ENCODE measurements around the gene DGKG.

Gene DGKG

DNA sequence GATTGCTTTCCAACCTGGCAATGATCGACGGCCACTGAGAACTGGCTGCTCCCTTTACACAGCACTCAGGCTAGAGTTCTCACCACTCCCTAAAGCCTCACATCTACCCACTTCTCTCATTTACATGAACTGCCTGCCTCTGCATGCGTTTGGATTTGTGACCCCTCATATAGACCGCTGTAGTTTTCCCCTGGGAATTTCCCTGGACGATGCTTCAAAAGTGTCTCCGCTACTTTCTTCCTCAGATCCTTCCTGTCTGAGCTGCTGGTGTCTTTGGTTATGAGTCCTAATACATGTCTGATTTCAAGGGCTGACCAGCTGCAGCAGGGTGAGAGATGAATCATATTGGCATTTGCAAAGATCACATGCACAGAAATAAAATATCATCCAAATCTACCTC is 136.4 kb downstream of the DGKG start:
- Histone ChIP-seq H2AFZ (ENCODE audit: low read depth, low read length) (no peak overlapping the region), H3K4me1 (ENCODE audit: insufficient read depth, low read length) (no peaks in the 10 kb centered on the region), H3K4me3 (ENCODE audit: low read length) (no peak overlapping the region), H3K9me3 (ENCODE audit: low read length) (no peaks in the 10 kb centered on the region), H3K36me3 (ENCODE audit: insufficient read depth, low read length) (no peaks in the 10 kb centered on the region), H3K27me3 (ENCODE audit: insufficient read depth, low read length) (peaks cover 5% of the 10 kb centered on the region)

DNA sequence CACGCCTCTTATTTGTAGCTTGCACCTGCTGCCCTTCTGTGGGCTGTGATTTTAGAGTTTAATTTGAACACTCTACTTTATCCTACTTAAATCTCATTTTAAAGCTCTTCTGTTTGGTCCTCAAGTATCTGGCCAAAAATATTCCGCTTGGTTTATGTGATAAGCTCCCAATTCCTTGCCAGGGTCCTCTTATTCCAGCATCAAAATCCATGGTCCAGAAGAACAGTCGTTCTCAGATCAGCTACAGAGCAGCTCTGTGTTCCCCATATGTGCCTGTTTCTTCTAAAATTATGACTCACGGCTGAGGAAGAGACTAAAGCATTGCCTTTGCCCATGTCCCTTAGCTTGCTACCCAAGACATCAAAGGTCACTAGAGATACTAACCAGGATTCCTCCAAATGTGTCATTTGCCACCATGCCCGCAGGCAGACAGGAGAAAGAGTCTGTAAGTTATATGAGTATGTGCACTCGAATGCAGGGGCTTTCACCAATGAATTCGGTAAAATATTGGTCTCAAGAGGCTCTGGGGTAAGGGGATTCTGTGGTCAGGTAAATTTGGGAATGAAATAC is 137.9 kb downstream of the DGKG start:
- Histone ChIP-seq H3K27me3 (ENCODE audit: insufficient read depth, low read length) (peaks cover 5% of the 10 kb centered on the region), H3K4me1 (ENCODE audit: insufficient read depth, low read length) (no peaks in the 10 kb centered on the region), H3K9me3 (ENCODE audit: low read length) (no peaks in the 10 kb centered on the region), H3K36me3 (ENCODE audit: insufficient read depth, low read length) (no peaks in the 10 kb centered on the region), H3K4me3 (ENCODE audit: low read length) (no peak overlapping the region), H2AFZ (ENCODE audit: low read depth, low read length) (no peak overlapping the region)

DNA sequence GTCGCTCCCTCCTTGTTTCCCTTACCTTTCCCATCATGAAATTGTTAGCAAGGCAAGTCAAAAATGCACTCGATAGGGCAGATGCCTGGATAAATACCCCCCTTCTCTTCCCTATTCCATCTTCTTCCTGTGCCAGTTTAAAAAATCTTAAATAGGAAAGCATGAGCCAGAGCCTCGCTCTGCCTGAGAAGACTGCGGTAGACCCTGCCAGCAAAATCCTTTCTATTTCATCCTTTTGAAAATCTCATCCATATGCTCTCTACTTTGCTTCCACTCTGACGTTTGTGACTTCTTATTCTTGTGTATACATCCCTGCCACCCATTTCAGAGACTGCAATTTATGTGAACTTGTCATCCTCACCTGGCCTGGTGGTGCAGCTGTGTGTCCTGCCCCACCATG is 138.6 kb downstream of the DGKG start:
- Histone ChIP-seq H2AFZ (ENCODE audit: low read depth, low read length) (no peak overlapping the region), H3K9me3 (ENCODE audit: low read length) (no peaks in the 10 kb centered on the region), H3K4me3 (ENCODE audit: low read length) (no peak overlapping the region), H3K27me3 (ENCODE audit: insufficient read depth, low read length) (peaks cover 5% of the 10 kb centered on the region), H3K4me1 (ENCODE audit: insufficient read depth, low read length) (no peaks in the 10 kb centered on the region), H3K36me3 (ENCODE audit: insufficient read depth, low read length) (no peaks in the 10 kb centered on the region)

DNA sequence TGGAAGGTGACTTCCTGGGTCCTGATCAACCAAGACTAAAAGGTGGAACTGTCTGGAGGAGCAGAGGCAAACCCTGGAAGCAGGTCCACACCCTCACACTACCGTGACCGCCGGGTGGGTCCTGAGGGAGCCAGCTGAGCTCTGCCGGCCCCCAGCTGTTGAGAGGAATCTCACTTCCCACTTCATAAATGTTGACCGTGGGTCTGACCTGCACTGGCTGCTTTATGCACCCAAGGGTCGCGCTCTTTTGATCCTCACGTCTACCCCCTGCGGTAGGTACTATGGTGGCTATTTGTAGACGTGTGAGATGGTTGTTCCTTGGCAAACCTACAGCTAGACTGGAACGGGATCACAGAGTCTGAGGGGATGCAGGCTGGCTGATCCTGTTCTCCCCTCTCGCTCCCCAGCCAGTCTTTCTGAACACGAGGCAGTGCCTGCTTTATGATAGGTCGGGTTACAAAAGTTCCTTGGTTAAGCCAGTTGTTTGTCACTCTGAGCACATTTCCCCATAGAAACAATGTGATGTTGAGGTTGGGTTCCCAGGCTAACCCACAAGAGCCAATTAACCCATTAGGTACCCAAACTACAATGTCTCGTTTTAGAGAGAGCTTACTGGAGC is 140.2 kb downstream of the DGKG start:
- Histone ChIP-seq H3K4me3 (ENCODE audit: low read length) (no peak overlapping the region), H3K4me1 (ENCODE audit: insufficient read depth, low read length) (no peaks in the 10 kb centered on the region), H2AFZ (ENCODE audit: low read depth, low read length) (no peak overlapping the region), H3K36me3 (ENCODE audit: insufficient read depth, low read length) (no peaks in the 10 kb centered on the region), H3K27me3 (ENCODE audit: insufficient read depth, low read length) (peaks cover 5% of the 10 kb centered on the region), H3K9me3 (ENCODE audit: low read length) (no peaks in the 10 kb centered on the region)

DNA sequence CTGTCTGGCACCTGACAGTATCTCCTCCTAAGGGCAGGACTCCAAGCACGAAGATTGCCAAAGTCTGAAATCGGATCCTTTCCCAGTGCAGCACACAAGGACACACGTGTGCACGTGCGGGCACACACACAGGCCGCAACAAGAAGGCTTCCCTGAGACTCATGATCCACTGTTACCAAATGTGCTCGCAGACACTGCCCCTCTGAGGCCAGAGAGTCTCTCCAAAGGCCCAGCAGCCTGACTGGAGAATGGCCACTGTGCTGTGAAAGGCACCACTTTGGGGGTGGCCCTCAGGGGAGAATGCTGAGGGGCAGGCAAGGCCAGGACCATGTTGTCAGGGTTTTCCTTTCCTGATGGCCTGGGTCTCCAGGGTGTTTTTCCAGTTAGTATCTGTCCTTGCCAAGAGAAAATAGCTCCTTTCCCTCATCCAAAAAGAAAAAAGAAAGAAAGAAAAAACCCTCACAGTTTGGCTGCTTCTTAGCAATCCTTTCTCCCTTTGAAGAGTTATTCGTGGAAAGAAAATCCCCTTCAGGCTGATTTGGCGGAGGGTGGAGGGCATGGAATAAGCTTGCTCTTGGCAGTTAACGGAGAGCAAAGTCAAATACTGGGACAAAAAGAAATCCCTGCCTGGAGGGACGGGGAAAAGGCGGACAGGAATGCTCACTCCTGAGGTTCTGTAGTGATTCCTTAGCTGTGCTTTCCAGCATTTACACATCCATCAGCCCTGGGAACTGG is 141.0 kb downstream of the DGKG start:
- Histone ChIP-seq H3K27me3 (ENCODE audit: insufficient read depth, low read length) (peaks cover 5% of the 10 kb centered on the region), H3K9me3 (ENCODE audit: low read length) (no peaks in the 10 kb centered on the region), H3K4me3 (ENCODE audit: low read length) (no peak overlapping the region), H3K4me1 (ENCODE audit: insufficient read depth, low read length) (no peaks in the 10 kb centered on the region), H2AFZ (ENCODE audit: low read depth, low read length) (no peak overlapping the region), H3K36me3 (ENCODE audit: insufficient read depth, low read length) (no peaks in the 10 kb centered on the region)

DNA sequence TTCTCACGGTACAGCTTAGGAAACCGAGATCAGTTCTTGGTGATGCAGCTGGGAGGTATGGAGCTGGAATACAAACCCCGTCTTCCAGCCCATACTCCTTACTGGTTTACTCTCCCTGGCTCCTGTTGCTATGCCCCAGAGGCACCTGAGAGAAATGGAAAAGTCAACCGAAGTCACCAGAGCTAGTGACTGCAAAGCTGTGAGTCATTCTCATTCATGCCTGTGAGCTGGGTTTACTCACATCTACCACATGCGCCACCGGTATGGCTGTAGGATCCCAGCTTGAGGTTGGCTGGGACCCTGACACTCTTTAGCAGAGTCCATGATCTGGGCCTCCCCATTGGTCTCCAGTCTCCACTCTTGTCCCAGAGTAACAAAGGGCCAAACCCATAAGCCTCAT is 141.7 kb downstream of the DGKG start:
- peaks cover 5% of the 10 kb centered on the region for H3K27me3 ChIP-seq (ENCODE audit: insufficient read depth, low read length)
- H3K9me3 ChIP-seq (ENCODE audit: low read length), result no peaks in the 10 kb centered on the region
- H2AFZ ChIP-seq (ENCODE audit: low read depth, low read length), result no peak overlapping the region
- H3K36me3 ChIP-seq (ENCODE audit: insufficient read depth, low read length), result no peaks in the 10 kb centered on the region
- H3K4me3 ChIP-seq (ENCODE audit: low read length), result no peak overlapping the region
- H3K4me1 ChIP-seq (ENCODE audit: insufficient read depth, low read length), result no peaks in the 10 kb centered on the region

DNA sequence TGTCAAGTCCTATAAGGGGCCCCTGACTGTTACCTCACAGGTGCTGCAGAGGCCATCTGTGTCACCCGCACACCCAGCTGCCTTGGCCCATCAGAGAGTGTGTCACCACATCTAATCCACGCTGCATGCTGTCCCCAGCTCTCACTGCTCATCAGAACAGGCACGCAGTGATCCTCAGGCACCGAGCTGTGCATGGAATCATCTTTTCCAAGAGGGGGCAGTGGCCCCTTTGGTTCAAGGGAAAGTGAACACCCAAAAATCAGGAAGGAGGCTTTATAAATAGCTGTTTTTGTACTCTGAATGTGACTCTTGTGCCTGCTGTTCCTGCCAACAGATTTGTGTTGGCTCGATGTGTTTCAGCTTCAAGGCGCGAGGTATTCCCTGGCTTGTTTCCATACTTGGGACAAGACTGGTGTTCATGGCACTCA is 142.8 kb downstream of the DGKG start:
- H3K27me3 ChIP-seq (ENCODE audit: insufficient read depth, low read length), result peaks cover 4% of the 10 kb centered on the region
- H3K36me3 ChIP-seq (ENCODE audit: insufficient read depth, low read length), result no peaks in the 10 kb centered on the region
- no peak overlapping the region for H2AFZ ChIP-seq (ENCODE audit: low read depth, low read length)
- no peaks in the 10 kb centered on the region for H3K9me3 ChIP-seq (ENCODE audit: low read length)
- H3K4me1 ChIP-seq (ENCODE audit: insufficient read depth, low read length), result no peaks in the 10 kb centered on the region
- no peak overlapping the region for H3K4me3 ChIP-seq (ENCODE audit: low read length)

DNA sequence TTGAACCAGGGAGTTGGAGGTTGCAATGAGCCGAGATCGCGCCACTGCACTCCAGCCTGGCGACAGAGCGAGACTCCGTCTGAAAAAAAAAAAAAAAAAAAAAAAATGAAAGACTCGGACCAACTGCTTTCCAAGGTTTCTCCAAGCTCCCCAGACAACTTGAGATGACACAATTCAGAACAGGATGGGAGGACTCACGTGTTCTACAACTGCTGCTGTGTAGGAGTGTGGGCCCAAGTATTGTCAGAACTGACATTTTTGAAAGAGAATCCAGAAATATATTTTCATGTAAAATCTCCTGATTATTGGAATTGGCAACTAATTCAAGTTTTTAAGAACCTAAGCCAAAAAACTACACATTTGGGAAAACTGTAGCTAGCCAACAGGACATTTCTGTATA is 143.6 kb downstream of the DGKG start:
- H3K4me1 ChIP-seq (ENCODE audit: insufficient read depth, low read length), result no peaks in the 10 kb centered on the region
- H2AFZ ChIP-seq (ENCODE audit: low read depth, low read length), result no peak overlapping the region
- H3K4me3 ChIP-seq (ENCODE audit: low read length), result no peak overlapping the region
- no peaks in the 10 kb centered on the region for H3K36me3 ChIP-seq (ENCODE audit: insufficient read depth, low read length)
- peaks cover under 1% of the 10 kb centered on the region for H3K27me3 ChIP-seq (ENCODE audit: insufficient read depth, low read length)
- no peaks in the 10 kb centered on the region for H3K9me3 ChIP-seq (ENCODE audit: low read length)

DNA sequence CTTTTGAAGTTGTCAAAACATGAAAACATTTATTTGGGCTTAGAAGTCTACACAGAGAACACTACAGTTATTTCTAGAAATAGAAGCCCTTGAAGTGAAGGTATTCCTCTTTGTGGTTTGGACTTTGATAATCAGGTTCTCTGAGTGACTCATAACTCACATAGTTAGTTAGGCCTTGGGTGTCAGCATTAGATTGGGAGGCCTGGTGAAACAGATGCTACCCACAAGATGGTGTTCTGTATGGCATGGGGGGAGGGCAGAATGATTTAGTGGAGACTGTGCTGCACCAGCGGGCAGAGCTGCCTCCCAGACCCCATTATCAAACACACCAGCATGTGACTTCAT is 144.2 kb downstream of the DGKG start:
- Histone ChIP-seq H2AFZ (ENCODE audit: low read depth, low read length) (no peak overlapping the region), H3K27me3 (ENCODE audit: insufficient read depth, low read length) (no peaks in the 10 kb centered on the region), H3K9me3 (ENCODE audit: low read length) (no peaks in the 10 kb centered on the region), H3K4me1 (ENCODE audit: insufficient read depth, low read length) (no peaks in the 10 kb centered on the region), H3K36me3 (ENCODE audit: insufficient read depth, low read length) (no peaks in the 10 kb centered on the region), H3K4me3 (ENCODE audit: low read length) (no peak overlapping the region)

DNA sequence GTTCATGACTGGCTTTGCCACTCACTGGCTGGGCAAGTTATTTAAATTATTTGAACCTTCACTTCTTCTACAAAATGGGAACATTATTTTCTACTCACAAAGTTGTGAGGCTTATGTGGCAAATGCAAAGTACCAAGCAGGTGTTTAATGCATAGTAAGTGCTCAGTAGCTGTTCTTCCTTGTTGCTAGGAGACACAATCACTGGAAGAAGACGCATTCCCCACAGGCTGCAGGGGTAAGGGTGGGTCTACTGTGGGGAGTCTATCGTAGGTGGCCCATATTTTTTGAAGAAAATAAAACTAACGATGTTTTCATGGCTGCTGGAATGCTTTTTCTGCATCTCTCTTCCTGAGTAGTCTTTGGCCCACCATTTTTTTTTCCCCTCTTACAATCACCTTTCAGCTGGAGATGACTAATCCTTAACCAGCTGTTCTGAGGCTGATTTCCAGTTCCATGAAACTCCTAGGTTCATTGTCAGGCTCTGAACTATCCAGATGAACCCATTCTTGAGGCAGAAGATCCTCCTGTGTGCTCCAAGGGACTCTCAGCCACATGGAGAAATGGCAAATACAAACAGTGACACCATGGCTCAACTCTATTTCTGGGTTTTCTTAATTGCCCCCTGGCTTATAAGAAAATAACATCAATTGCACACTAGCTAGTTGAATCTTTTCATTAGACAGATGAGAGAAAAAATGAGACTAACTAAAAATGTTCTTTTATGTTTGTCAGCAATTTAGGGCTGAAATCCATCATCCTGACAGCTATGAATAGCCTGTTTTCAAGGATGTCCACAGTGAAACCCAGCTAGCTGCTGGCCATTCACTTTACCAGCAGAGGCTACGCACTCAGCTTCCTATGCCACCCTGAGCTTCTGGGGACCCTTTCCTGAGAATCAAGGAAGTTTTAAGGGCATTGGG is 144.9 kb downstream of the DGKG start:
- no peak overlapping the region for H3K4me3 ChIP-seq (ENCODE audit: low read length)
- H3K27me3 ChIP-seq (ENCODE audit: insufficient read depth, low read length), result no peaks in the 10 kb centered on the region
- no peaks in the 10 kb centered on the region for H3K4me1 ChIP-seq (ENCODE audit: insufficient read depth, low read length)
- no peaks in the 10 kb centered on the region for H3K36me3 ChIP-seq (ENCODE audit: insufficient read depth, low read length)
- no peak overlapping the region for H2AFZ ChIP-seq (ENCODE audit: low read depth, low read length)
- no peaks in the 10 kb centered on the region for H3K9me3 ChIP-seq (ENCODE audit: low read length)

DNA sequence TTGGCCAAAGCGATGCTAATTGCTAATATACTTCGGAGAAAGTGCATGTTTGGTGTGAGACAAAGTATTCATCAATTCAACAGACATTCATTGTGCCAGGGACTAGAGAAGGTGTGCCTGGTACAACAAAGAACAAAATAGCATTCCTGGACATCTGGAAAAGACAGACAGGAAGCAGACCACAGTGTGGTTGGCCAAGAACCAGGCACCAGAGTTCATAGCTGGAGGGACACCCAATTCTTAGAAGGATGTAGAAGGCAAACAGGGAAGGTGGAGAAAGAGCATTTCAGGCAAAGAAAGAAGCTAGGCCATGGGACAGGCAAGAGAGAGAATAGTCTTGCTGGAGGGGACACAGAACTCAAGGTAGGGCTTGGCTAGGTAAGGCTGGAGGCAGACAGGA is 147.4 kb downstream of the DGKG start:
- Histone ChIP-seq H2AFZ (ENCODE audit: low read depth, low read length) (no peak overlapping the region), H3K36me3 (ENCODE audit: insufficient read depth, low read length) (no peaks in the 10 kb centered on the region), H3K27me3 (ENCODE audit: insufficient read depth, low read length) (no peaks in the 10 kb centered on the region), H3K4me1 (ENCODE audit: insufficient read depth, low read length) (peaks cover 12% of the 10 kb centered on the region), H3K9me3 (ENCODE audit: low read length) (no peaks in the 10 kb centered on the region), H3K4me3 (ENCODE audit: low read length) (no peak overlapping the region)

DNA sequence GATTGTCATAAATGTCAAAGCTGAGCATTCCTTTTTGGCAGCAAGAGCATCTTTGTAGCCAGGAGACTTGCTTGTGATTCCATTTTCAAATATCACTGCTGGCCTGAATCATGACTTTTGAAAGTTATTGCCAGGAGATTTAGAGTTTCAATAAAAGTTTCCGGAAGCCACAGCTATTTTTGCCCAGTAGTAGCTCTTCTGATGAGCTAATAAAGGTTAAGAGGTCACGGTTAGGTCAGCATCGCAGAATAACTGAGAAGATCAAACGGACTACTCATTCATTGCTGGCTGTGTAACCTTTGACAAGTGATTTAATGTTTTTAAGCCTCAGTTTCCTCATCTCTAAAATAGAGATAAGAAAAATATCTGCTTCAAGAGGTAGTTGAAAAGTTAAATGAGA is 148.1 kb downstream of the DGKG start:
- Histone ChIP-seq H3K4me3 (ENCODE audit: low read length) (no peak overlapping the region), H3K4me1 (ENCODE audit: insufficient read depth, low read length) (peaks cover 12% of the 10 kb centered on the region), H3K27me3 (ENCODE audit: insufficient read depth, low read length) (no peaks in the 10 kb centered on the region), H3K36me3 (ENCODE audit: insufficient read depth, low read length) (no peaks in the 10 kb centered on the region), H3K9me3 (ENCODE audit: low read length) (no peaks in the 10 kb centered on the region), H2AFZ (ENCODE audit: low read depth, low read length) (no peak overlapping the region)

DNA sequence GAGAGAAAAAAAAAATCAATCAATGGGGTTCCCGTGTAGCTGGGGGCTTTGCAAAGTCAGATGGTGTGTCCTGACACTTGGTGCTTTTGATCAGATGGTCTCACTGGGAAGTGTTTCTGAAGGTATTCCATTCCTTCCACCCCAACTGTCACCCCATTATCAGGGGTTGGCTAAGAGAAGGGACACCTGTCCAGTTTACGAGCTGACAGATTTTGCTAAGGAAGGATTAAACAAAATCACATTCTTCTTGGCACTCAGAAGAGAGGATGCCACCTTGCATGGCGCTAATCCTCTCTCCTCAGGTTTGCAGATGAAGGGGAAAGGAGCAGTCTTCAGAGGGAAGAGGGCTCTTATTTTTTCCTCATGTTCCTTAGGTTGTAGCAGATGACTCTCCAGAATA is 149.4 kb downstream of the DGKG start:
- peaks cover 12% of the 10 kb centered on the region for H3K4me1 ChIP-seq (ENCODE audit: insufficient read depth, low read length)
- H3K36me3 ChIP-seq (ENCODE audit: insufficient read depth, low read length), result no peaks in the 10 kb centered on the region
- no peak overlapping the region for H2AFZ ChIP-seq (ENCODE audit: low read depth, low read length)
- H3K4me3 ChIP-seq (ENCODE audit: low read length), result no peak overlapping the region
- no peaks in the 10 kb centered on the region for H3K9me3 ChIP-seq (ENCODE audit: low read length)
- H3K27me3 ChIP-seq (ENCODE audit: insufficient read depth, low read length), result no peaks in the 10 kb centered on the region

Data from neuron (in vitro differentiated cells).